ENCODE results near the gene DCUN1D2. TPM values are rescaled to one million over a fixed set of nuclear protein-coding genes. Genes with fewer than 3 reads are reported as not detected.

Gene DCUN1D2
- total RNA-seq, 1 donor from 2014 or later = 18.6 TPM

GRCh38 chr13:113407103-113407530 is 83.4 kb downstream of the DCUN1D2 start:
- no peak for DNase-seq

GRCh38 chr13:113406321-113407102 is 84.0 kb downstream of the DCUN1D2 start:
- DNase-seq = no peak

Small RNAs within 50 kb of the gene (small RNA-seq; reads per million reads assigned to genes)
- 0.12 reads per million for gene RNU1-16P (ENCODE audit: low replicate concordance)

Other genes starting within 250 kb of the DCUN1D2 start
- 73.3 TPM for gene LAMP1, start 193.5 kb downstream of the DCUN1D2 start, total RNA-seq
- gene GRTP1, start 126.6 kb downstream of the DCUN1D2 start, total RNA-seq = 6.0 TPM
- 16.7 TPM for gene ADPRHL1, start 37.2 kb downstream of the DCUN1D2 start, total RNA-seq
- gene TFDP1, start 94.0 kb upstream of the DCUN1D2 start, total RNA-seq = 38.9 TPM
- not detected for gene ATP4B, start 167.5 kb upstream of the DCUN1D2 start, total RNA-seq
- not detected for gene GRK1, start 176.5 kb upstream of the DCUN1D2 start, total RNA-seq

All from skin of body (tissue), 3 donors.